ENCODE results near the gene PSTPIP2.

- no peak for TF ChIP-seq EP300 (IDR thresholded peaks at IDR 0.05; ENCODE audit: low read length)
- TF ChIP-seq XRCC5 (IDR thresholded peaks at IDR 0.05; ENCODE audit: low read depth, low read length) = no peak
- no peak for TF ChIP-seq ZNF384 (IDR thresholded peaks at IDR 0.05; ENCODE audit: low read depth, low read length)
- TF ChIP-seq REST (IDR thresholded peaks at IDR 0.05; ENCODE audit: borderline replicate concordance) = no peak
- no peak for TF ChIP-seq REST (CRISPR knock-in tag; IDR thresholded peaks at IDR 0.05; ENCODE audit: low read depth)
- no peak for TF ChIP-seq BRCA1 (IDR thresholded peaks at IDR 0.05)
- TF ChIP-seq BRCA1 (CRISPR knock-in tag; IDR thresholded peaks at IDR 0.05) = no peak
- no peak for TF ChIP-seq GATAD2B (IDR thresholded peaks at IDR 0.05; ENCODE audit: borderline replicate concordance)
- TF ChIP-seq, protein P1, sequence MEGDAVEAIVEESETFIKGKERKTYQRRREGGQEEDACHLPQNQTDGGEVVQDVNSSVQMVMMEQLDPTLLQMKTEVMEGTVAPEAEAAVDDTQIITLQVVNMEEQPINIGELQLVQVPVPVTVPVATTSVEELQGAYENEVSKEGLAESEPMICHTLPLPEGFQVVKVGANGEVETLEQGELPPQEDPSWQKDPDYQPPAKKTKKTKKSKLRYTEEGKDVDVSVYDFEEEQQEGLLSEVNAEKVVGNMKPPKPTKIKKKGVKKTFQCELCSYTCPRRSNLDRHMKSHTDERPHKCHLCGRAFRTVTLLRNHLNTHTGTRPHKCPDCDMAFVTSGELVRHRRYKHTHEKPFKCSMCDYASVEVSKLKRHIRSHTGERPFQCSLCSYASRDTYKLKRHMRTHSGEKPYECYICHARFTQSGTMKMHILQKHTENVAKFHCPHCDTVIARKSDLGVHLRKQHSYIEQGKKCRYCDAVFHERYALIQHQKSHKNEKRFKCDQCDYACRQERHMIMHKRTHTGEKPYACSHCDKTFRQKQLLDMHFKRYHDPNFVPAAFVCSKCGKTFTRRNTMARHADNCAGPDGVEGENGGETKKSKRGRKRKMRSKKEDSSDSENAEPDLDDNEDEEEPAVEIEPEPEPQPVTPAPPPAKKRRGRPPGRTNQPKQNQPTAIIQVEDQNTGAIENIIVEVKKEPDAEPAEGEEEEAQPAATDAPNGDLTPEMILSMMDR (IDR thresholded peaks at IDR 0.05 in 2 of 3, conservative IDR thresholded peaks at IDR 0.05 in 1 of 3; ENCODE audit: insufficient read depth in 2 of 3, low read depth in 1 of 3, low read length in 3 of 3) = no peak
- TF ChIP-seq E2F1 (CRISPR knock-in tag; IDR thresholded peaks at IDR 0.05) = no peak
- TF ChIP-seq, protein P2, sequence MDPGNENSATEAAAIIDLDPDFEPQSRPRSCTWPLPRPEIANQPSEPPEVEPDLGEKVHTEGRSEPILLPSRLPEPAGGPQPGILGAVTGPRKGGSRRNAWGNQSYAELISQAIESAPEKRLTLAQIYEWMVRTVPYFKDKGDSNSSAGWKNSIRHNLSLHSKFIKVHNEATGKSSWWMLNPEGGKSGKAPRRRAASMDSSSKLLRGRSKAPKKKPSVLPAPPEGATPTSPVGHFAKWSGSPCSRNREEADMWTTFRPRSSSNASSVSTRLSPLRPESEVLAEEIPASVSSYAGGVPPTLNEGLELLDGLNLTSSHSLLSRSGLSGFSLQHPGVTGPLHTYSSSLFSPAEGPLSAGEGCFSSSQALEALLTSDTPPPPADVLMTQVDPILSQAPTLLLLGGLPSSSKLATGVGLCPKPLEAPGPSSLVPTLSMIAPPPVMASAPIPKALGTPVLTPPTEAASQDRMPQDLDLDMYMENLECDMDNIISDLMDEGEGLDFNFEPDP (CRISPR knock-in tag; IDR thresholded peaks at IDR 0.05) = no peak
- TF ChIP-seq PRPF4 (IDR thresholded peaks at IDR 0.05; ENCODE audit: insufficient read depth, low read depth, low read length, poor library complexity, severe bottlenecking) = no peak
These were observed 58.4 kb downstream of the PSTPIP2 start for GRCh38 chr18:46013484-46014189.
